GM08714 (cell line): ENCODE measurements around the gene SLC30A10.
"Not testable (repeated sequence)": the region's sequence is repeated elsewhere in the genome, so short reads cannot be mapped to it uniquely, and the experiment has no call there.

ENCODE experiments used
- H3K4me3 ChIP-seq: fragments of 200-500 bp; sonication (Bioruptor generic); 2 replicates; pipeline ENCODE4 v1.5.1; 2014; ENCODE audit warnings: mild to moderate bottlenecking, low read length, inconsistent platforms
- ZNF274 ChIP-seq: IDR thresholded peaks from 2 replicates; pipeline ENCODE4 v1.6.1; 2012; ENCODE audit warnings: mild to moderate bottlenecking, low read depth, low read length

SLC30A10 gene

DNA sequence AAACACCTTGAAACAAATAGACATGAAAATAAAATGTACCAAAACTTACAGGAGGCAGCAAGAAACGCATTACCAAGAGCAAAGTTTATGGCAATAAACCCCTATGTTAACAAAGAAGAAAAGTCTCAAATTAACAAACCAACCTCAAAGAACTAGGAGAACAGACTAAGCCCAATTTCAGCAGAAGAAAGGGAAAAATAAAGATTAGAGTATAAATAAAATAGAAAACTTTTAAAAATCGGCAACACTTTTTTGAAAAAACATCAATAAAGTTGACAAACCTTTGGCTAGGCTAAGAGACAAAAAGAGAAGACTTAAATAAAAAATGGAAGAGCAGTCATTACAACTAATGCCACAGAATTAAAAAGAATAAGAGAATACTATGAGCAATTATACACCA is 42.7 kb downstream of the SLC30A10 start:
- no peak overlapping the region for H3K4me3 ChIP-seq
- no peak for TF ChIP-seq ZNF274

GRCh38 chr1:219883400-219884332 is 44.7 kb downstream of the SLC30A10 start:
- TF ChIP-seq ZNF274 = no peak
- no peak overlapping the region for H3K4me3 ChIP-seq

- no peak overlapping the region for H3K4me3 ChIP-seq
- no peak for TF ChIP-seq ZNF274
Measured at GRCh38 chr1:219882755-219883154, 45.6 kb downstream of the SLC30A10 start.

GRCh38 chr1:219882096-219882495 is 46.3 kb downstream of the SLC30A10 start:
- no peak overlapping the region for H3K4me3 ChIP-seq
- no peak for TF ChIP-seq ZNF274

DNA sequence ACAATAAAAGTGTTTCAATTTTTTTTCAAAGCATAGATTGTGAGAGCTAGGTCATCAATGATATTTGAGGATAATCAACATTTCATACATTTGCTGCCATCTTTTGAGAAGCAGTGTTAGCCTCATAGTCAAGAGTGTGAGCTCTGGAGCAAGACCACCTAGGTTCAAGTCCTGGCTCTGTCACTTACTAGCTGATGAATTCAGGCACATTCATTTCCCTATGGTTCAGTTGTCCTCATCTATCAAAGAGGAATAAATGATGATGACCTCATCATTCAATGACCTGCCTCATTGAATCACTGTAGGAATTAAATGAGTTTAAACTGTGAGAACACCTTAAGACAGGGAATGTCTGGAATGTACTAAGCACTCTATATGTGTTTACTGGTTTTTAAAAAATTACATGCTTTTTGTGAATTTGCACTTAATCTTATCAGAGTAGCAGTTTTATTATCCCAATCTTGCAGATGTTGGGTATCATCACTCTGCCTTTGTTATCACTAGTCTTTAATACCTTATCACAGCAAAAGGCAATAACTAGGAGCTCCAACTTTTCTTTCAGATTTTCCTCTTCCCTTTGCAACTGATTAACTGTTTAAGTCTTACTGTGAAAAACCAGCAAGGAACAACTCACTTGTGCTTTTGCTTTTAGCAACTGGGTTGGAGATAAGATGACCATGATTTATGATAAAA is 47.4 kb downstream of the SLC30A10 start:
- no peak for TF ChIP-seq ZNF274
- no peak overlapping the region for H3K4me3 ChIP-seq

DNA sequence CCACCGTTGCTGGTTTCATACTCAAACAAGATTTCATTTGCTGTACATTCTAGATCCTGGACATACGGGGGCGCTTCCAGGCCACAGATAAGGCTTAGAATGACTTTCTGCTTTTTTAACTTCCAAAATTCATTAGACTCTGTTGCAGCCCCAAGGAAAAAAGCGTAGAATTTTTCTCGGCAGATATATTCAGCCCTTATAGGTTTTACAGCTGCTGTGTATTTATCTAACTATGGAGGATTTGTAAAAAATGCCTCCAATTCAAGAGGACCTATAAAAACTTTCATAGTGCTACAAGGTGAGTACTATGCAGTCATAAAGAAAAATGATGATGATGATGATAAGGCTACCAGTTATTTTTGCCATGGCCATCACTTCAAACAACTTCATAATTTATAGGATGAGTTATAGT is 51.6 kb downstream of the SLC30A10 start:
- no peak for TF ChIP-seq ZNF274

DNA sequence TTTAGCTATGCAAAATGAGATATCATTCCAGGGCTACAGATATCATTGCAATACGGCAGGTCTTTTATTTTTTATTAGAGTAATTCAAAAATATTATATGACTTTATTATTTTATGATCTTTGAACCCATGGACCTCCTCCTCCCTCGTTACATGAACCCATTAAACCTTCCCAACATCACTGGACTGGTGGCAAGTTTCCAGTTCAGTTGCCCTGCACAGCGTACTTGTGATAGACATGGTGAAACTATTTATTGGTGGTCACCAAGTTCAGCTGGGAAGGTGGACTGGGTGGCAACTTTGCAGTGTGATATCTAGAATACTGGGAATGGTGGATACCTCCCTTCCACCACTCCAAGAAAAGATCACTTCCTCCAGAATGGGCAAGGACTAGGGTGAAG is 52.5 kb downstream of the SLC30A10 start:
- TF ChIP-seq ZNF274 = no peak
- no peak overlapping the region for H3K4me3 ChIP-seq

More for the DNA sequence above, 51.6 kb downstream of the SLC30A10 start:
- no peak overlapping the region for H3K4me3 ChIP-seq

GRCh38 chr1:219872538-219872937 is 55.8 kb downstream of the SLC30A10 start:
- H3K4me3 ChIP-seq = not testable (repeated sequence)

GRCh38 chr1:219871427-219872057 is 56.8 kb downstream of the SLC30A10 start:
- no peak overlapping the region for H3K4me3 ChIP-seq
- no peak for TF ChIP-seq ZNF274

- H3K4me3 ChIP-seq = not testable (repeated sequence)
Measured at GRCh38 chr1:219868615-219869014, 59.7 kb downstream of the SLC30A10 start.
